NAMALWA (cell line): Measurements from ENCODE around the gene COQ2.
A peak's percentile ranks its signal among the peaks of the same experiment; 100 is the strongest.
"Not testable (repeated sequence)": the region's sequence is repeated elsewhere in the genome, so short reads cannot be mapped to it uniquely, and the experiment has no call there.

Source experiments
- DNase-seq: peaks from one replicate; pipeline ENCODE4 v3.0.0-alpha.2; 2015; ENCODE audit warnings: low spot score

Gene COQ2

GRCh38 chr4:83284193-83285054, at the start of gene COQ2:
TSS of gene COQ2 (minus strand) at chr4:83284798. CDS start at chr4:83284764, 34 bp downstream.
- DNase-seq: peak; percentile 93

- no peak for DNase-seq
These were observed 47.4 kb upstream of the COQ2 start for GRCh38 chr4:83331956-83332355.

GRCh38 chr4:83329521-83330110, 45.0 kb upstream of the COQ2 start:
- no peak for DNase-seq

- DNase-seq: no peak
These were observed 44.1 kb upstream of the COQ2 start for GRCh38 chr4:83328521-83329187.

GRCh38 chr4:83326546-83326945, 41.9 kb upstream of the COQ2 start:
- DNase-seq: no peak

GRCh38 chr4:83325306-83325705, 40.7 kb upstream of the COQ2 start:
- DNase-seq: not testable (repeated sequence)

GRCh38 chr4:83323136-83323535, 38.5 kb upstream of the COQ2 start:
- DNase-seq: no peak

- DNase-seq: no peak
These were observed 36.0 kb upstream of the COQ2 start for GRCh38 chr4:83320548-83320947.

GRCh38 chr4:83318666-83319065, 34.1 kb upstream of the COQ2 start:
- DNase-seq: no peak

GRCh38 chr4:83317671-83318070, 33.1 kb upstream of the COQ2 start:
- DNase-seq: no peak

GRCh38 chr4:83316459-83317165, 32.0 kb upstream of the COQ2 start:
- no peak for DNase-seq

GRCh38 chr4:83315341-83315870, 30.8 kb upstream of the COQ2 start:
- no peak for DNase-seq

- no peak for DNase-seq
These were observed 24.1 kb upstream of the COQ2 start for GRCh38 chr4:83308672-83309071.

GRCh38 chr4:83307920-83308319, 23.3 kb upstream of the COQ2 start:
- no peak for DNase-seq

GRCh38 chr4:83305187-83305586, 20.6 kb upstream of the COQ2 start:
- DNase-seq: no peak

- DNase-seq: no peak
These were observed 13.1 kb upstream of the COQ2 start for GRCh38 chr4:83297548-83298260.

GRCh38 chr4:83293305-83294046, 8.9 kb upstream of the COQ2 start:
- no peak for DNase-seq

GRCh38 chr4:83290059-83290774, 5.6 kb upstream of the COQ2 start:
- not testable (repeated sequence) for DNase-seq

GRCh38 chr4:83288381-83288780, 3.8 kb upstream of the COQ2 start:
- DNase-seq: not testable (repeated sequence)

GRCh38 chr4:83285055-83285407, 433 bp upstream of the COQ2 start:
- peak; percentile 74 for DNase-seq
